ENCODE results near the gene HCN3. TPM values are rescaled to one million over a fixed set of nuclear protein-coding genes. Genes with fewer than 3 reads are reported as not detected.

Gene HCN3
- total and polyA plus RNA-seq, 2 of the 13 experiments (the other 11 are each of a cell fraction or from before 2014, with no cell fraction given), result 2.4 to 10.2 TPM

DNA sequence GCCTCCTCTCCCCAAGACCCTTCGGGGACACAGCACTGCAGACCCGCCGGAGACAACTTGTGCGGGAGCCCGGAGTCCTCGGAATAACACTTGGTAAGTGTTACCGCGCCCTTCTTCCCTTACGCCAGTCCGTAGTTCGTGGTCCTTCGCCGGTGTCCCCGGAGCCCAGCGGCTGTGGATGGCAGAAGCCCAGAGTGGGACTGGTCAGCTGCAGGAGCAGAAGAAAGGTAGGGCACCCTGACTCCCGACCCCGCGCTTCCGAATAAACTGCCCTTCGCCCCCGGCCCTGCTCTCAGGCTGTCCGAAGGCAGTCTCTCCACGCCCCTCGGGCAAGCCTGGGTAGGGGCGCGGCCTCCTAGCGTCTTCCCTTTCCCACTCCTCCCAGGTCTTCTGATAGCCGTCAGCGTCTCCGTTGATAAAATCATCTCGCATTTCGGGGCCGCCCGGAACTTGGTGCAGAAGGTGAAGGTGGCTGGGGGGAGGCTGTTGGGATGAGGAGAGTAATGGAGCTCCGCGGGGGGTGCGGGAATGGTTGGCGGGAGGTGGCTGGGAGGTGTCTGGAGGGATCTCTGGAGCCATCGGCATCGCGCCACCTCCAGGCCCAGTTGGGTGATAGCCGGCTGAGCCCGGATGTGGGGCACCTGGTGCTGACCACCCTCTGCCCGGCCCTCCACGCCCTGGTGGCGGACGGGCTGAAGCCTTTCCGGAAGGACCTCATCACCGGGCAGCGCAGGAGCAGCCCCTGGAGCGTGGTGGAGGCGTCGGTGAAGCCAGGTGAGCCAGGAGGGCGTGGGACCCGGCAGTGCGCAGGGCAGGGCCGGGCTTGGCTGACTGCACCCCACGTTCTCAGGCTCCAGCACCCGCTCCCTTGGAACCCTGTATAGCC lies 47.7 kb downstream of the HCN3 start (continued):
- TF ChIP-seq ZNF543 (CRISPR knock-in tag; IDR thresholded peaks at IDR 0.05) (no peak; the same call in 1 of the 2 replicates), TMF1 (CRISPR knock-in tag; IDR thresholded peaks at IDR 0.05; ENCODE audit: low read depth) (no peak), ZNF354B (CRISPR knock-in tag; IDR thresholded peaks at IDR 0.05) (no peak), ZNF317 (CRISPR knock-in tag; IDR thresholded peaks at IDR 0.05) (no peak), ZNF563 (CRISPR knock-in tag; IDR thresholded peaks at IDR 0.05) (peak; percentile 42; the same call in 1 of the 2 replicates), ASH2L (IDR thresholded peaks at IDR 0.05; ENCODE audit: insufficient read length, low read depth, low read length) (no peak), ZBTB20 (CRISPR knock-in tag; IDR thresholded peaks at IDR 0.05; ENCODE audit: borderline replicate concordance, low read depth) (no peak), SRF (IDR thresholded peaks at IDR 0.05; ENCODE audit: low read depth, low read length) (no peak), TBX2 (CRISPR knock-in tag; IDR thresholded peaks at IDR 0.05; ENCODE audit: borderline replicate concordance) (no peak; the same call in 1 of the 2 replicates), ZZZ3 (CRISPR knock-in tag; IDR thresholded peaks at IDR 0.05; ENCODE audit: borderline replicate concordance) (no peak), ZFP36L1 (CRISPR knock-in tag; IDR thresholded peaks at IDR 0.05) (no peak), ZNF510 (CRISPR knock-in tag; IDR thresholded peaks at IDR 0.05; ENCODE audit: low read depth) (no peak), ZBTB21 (CRISPR knock-in tag; IDR thresholded peaks at IDR 0.05) (no peak), ZNF382 (CRISPR knock-in tag; IDR thresholded peaks at IDR 0.05; ENCODE audit: borderline replicate concordance) (no peak), IKZF4 (CRISPR knock-in tag; IDR thresholded peaks at IDR 0.05; ENCODE audit: borderline replicate concordance, low read depth, not compliant biosample characterization) (peak; percentile 57), ISL2 (CRISPR knock-in tag; IDR thresholded peaks at IDR 0.05) (no peak)
- TF ChIP-seq, protein P1, sequence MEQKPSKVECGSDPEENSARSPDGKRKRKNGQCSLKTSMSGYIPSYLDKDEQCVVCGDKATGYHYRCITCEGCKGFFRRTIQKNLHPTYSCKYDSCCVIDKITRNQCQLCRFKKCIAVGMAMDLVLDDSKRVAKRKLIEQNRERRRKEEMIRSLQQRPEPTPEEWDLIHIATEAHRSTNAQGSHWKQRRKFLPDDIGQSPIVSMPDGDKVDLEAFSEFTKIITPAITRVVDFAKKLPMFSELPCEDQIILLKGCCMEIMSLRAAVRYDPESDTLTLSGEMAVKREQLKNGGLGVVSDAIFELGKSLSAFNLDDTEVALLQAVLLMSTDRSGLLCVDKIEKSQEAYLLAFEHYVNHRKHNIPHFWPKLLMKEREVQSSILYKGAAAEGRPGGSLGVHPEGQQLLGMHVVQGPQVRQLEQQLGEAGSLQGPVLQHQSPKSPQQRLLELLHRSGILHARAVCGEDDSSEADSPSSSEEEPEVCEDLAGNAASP (CRISPR knock-in tag; IDR thresholded peaks at IDR 0.05; ENCODE audit: borderline replicate concordance), result no peak
- TF ChIP-seq, protein P2, sequence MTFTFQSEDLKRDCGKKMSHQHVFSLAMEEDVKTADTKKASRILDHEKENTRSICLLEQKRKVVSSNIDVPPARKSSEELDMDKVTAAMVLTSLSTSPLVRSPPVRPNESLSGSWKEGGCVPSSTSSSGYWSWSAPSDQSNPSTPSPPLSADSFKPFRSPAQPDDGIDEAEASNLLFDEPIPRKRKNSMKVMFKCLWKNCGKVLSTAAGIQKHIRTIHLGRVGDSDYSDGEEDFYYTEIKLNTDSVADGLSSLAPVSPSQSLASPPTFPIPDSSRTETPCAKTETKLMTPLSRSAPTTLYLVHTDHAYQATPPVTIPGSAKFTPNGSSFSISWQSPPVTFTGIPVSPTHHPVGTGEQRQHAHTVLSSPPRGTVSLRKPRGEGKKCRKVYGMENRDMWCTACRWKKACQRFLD (CRISPR knock-in tag; IDR thresholded peaks at IDR 0.05; ENCODE audit: borderline replicate concordance), result no peak
- TF ChIP-seq, protein P3, sequence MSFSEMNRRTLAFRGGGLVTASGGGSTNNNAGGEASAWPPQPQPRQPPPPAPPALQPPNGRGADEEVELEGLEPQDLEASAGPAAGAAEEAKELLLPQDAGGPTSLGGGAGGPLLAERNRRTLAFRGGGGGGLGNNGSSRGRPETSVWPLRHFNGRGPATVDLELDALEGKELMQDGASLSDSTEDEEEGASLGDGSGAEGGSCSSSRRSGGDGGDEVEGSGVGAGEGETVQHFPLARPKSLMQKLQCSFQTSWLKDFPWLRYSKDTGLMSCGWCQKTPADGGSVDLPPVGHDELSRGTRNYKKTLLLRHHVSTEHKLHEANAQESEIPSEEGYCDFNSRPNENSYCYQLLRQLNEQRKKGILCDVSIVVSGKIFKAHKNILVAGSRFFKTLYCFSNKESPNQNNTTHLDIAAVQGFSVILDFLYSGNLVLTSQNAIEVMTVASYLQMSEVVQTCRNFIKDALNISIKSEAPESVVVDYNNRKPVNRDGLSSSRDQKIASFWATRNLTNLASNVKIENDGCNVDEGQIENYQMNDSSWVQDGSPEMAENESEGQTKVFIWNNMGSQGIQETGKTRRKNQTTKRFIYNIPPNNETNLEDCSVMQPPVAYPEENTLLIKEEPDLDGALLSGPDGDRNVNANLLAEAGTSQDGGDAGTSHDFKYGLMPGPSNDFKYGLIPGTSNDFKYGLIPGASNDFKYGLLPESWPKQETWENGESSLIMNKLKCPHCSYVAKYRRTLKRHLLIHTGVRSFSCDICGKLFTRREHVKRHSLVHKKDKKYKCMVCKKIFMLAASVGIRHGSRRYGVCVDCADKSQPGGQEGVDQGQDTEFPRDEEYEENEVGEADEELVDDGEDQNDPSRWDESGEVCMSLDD (CRISPR knock-in tag; IDR thresholded peaks at IDR 0.05; ENCODE audit: borderline replicate concordance), result no peak
- TF ChIP-seq, protein P4, sequence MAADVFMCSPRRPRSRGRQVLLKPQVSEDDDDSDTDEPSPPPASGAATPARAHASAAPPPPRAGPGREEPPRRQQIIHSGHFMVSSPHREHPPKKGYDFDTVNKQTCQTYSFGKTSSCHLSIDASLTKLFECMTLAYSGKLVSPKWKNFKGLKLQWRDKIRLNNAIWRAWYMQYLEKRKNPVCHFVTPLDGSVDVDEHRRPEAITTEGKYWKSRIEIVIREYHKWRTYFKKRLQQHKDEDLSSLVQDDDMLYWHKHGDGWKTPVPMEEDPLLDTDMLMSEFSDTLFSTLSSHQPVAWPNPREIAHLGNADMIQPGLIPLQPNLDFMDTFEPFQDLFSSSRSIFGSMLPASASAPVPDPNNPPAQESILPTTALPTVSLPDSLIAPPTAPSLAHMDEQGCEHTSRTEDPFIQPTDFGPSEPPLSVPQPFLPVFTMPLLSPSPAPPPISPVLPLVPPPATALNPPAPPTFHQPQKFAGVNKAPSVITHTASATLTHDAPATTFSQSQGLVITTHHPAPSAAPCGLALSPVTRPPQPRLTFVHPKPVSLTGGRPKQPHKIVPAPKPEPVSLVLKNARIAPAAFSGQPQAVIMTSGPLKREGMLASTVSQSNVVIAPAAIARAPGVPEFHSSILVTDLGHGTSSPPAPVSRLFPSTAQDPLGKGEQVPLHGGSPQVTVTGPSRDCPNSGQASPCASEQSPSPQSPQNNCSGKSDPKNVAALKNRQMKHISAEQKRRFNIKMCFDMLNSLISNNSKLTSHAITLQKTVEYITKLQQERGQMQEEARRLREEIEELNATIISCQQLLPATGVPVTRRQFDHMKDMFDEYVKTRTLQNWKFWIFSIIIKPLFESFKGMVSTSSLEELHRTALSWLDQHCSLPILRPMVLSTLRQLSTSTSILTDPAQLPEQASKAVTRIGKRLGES (CRISPR knock-in tag; IDR thresholded peaks at IDR 0.05; ENCODE audit: borderline replicate concordance), result 0 out of 2 replicates have a peak, but pooled peaks have one; percentile 36
